Measurements from ENCODE around the gene CIDEB. TPM values are rescaled to one million over a fixed set of nuclear protein-coding genes. Genes with fewer than 3 reads are reported as not detected.

CIDEB gene, protein sequence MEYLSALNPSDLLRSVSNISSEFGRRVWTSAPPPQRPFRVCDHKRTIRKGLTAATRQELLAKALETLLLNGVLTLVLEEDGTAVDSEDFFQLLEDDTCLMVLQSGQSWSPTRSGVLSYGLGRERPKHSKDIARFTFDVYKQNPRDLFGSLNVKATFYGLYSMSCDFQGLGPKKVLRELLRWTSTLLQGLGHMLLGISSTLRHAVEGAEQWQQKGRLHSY
- total RNA-seq: 1.00 and 1.8 TPM in 2 replicates

DNA sequence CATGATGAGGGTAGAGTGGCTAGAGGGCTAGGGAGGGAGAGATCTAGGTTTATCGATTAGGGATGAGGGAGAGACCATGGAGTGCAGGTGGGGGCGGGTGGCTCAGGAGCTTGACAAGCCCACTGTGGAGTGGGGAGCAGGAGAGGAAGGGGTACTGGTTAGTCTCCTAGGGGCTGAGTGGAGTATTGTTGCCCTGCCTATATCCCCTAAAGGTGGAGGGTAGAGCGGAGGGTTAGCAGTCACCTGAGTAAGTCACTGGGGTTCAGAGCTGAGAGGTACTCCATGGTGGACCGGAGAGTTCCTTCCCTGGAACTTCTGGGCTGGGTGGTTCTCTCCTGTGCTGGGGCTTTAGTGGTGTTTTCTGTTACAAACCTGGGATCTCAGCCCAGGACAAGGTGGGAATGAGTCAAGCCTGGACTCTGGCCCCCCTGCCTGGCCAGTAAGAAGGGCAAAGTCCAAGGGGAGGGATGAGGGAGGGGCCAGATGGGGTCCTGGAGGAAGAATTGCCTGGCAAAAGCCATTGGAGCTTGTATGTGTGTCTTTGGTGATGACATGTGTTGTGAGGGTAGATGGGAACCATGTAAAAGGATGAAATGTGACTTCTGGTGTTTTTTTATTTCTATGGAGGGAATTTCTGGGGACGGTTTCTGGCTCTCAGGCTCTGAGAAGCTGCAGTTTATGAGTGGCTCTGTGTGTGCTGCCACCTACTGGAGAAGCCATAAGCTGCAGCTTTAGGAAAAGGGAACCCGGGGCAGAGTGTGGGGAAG, at the start of gene CIDEB:
Gene CIDEB, minus strand, starts transcription at position 403 of the 767 bp plus-strand sequence. Its CDS starts 119 bp downstream, at position 284.

GRCh38 chr14:24339284-24340151, 31.7 kb upstream of the CIDEB start, which contains the start of gene RIPK3:
RIPK3 (minus strand) TSS chr14:24339991; CDS start chr14:24339826, 165 bp downstream.

GRCh38 chr14:24334431-24335291, 26.9 kb upstream of the CIDEB start, which contains the start of gene ADCY4:
ADCY4 (minus strand) TSS chr14:24335071; CDS start chr14:24334652, 419 bp downstream.

DNA sequence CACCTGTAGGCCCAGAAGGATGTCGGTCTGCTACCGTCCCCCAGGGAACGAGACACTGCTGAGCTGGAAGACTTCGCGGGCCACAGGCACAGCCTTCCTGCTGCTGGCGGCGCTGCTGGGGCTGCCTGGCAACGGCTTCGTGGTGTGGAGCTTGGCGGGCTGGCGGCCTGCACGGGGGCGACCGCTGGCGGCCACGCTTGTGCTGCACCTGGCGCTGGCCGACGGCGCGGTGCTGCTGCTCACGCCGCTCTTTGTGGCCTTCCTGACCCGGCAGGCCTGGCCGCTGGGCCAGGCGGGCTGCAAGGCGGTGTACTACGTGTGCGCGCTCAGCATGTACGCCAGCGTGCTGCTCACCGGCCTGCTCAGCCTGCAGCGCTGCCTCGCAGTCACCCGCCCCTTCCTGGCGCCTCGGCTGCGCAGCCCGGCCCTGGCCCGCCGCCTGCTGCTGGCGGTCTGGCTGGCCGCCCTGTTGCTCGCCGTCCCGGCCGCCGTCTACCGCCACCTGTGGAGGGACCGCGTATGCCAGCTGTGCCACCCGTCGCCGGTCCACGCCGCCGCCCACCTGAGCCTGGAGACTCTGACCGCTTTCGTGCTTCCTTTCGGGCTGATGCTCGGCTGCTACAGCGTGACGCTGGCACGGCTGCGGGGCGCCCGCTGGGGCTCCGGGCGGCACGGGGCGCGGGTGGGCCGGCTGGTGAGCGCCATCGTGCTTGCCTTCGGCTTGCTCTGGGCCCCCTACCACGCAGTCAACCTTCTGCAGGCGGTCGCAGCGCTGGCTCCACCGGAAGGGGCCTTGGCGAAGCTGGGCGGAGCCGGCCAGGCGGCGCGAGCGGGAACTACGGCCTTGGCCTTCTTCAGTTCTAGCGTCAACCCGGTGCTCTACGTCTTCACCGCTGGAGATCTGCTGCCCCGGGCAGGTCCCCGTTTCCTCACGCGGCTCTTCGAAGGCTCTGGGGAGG, 3.1 kb upstream of the CIDEB start, which contains the start of gene LTB4R:
Gene LTB4R, plus strand, starts transcription at position 857 of the 959 bp plus-strand sequence. CDS start 4,150 bp downstream, outside the sequence.

GRCh38 chr14:24309538-24310264, 1.9 kb upstream of the CIDEB start, which contains the start of gene LTB4R2:
LTB4R2 (plus strand) TSS chr14:24310140; CDS start chr14:24310665, 525 bp downstream.

DNA sequence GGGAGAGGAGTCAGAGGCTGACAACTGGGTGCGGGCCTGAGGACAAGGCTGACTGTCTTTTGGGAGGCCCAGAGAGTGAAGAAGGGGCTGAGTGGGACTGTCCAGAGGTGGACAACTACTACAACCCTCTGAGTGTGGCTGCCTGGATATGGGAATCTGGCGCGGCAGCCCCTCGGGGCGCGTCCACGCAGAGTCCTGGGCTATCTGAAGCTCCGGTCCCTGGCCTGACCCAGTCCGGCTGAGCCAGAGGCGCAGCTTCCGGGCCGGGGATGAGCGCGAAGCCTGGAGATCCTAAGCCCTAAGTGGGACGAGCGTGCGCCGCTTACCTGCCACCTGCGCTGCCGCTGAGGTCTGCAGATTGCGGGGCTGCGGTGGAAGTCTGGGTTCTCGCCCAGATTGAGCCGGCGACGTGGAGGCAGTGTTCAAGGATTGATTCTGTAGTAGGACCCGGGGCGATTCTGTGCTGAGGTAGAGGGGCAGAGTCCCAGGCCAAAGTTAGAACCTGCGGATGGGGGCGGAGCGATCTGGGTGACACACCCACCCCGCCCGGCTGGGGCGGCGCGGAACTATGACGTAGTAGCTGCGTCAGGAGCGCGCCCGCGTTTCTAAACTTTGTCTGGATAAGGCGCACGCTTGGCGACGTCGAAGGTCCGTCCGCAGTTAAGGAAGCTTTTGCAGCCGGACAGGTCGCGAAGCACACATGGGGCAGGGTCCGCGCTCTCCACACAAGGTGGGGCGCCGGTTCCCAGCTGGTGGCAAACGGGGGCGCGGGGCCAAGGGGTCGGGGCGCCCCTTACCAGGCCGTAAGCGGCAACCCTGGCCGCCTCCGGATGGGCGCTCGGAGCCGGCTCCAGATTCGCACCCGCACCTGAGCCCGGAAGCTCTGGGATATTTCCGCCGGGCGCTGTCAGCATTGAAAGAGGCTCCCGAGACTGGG, 8.3 kb downstream of the CIDEB start, which contains the start of the genes DHRS1 and NOP9:
Gene DHRS1, minus strand, starts transcription at position 526 of the 937 bp plus-strand sequence. CDS start 674 bp downstream, outside the sequence.
Gene NOP9, plus strand, starts transcription at position 596 of the 937 bp plus-strand sequence. Its CDS starts 105 bp downstream, at position 701.

DNA sequence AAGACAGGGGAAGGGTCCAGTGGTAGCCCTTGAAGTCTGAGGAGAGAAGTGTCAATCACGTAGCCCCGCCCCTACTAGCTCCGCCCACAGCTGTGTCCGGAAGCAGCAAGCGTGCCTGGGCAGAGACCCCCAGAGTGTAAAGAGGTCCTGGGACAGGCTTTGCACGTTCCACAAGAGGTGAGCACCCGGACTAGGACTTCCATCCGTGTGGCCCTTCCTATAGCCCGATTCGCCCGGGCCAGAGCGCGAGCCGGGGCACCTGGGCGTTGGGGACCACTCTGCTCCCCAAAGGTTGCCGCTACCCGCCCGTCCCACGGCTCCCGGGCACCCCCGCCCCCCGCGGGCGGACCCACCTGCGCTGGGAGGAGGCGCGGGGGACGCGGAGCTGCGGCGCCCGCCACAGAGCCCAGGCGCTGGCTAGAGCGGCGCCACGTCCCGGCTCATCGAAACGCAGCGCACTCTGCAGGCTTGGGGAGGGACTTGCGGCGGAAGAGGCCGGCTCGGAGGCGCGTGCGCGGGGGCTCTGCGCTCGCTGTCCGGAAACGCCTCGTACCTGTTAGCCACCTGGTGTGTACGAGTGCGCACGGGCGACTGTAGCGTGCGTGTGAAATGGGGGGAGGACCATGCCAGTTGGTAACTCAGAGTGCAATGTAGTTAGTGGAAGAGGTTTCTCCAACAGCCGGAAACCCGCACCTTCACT, 36.5 kb downstream of the CIDEB start, which contains the start of gene RABGGTA:
Gene RABGGTA, minus strand, starts transcription at position 464 of the 700 bp plus-strand sequence. CDS start 482 bp downstream, outside the sequence.

DNA sequence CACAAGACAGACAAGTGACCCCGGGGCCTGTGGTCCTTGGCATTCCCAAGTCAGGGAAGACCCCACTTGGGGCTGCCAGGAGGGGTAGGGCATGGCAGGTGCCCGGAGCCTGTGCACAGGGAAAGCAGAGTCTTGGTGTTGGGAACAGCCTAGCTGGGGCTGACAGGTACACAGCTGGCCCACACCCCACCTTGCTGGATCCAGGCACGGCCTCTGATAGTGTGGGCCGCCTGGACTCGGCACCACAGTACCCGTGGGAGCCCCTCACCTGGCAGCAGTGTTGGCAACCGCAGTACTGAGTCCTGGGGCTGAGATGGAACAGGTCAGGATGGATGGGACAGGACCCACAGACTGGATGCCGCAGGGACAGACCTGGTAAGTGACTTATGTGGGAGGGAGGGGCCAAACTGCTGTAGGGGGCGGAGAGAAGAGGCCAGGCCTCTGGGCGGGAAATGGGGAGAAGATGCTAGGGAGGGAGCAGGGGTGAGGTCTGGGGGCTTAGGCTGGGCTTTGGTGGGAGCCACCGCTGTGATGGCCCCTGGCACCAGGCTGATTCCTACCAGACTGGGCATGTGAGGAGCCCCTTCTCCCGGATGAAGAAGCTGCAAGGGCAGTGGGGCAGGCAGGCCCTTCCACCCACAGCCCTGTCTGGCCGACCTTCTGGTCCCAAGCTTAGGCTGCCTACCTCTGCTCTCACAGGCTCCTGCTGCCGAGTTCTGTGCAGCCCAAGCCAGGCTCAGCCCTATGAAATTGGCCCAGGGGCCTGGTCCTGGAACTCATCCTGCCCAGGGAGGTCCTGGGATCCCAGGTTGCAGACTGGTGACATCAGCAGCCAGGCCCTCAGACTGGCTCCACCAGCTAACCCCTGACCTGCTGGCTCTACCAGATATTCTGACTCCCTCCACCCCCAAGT, 44.7 kb downstream of the CIDEB start, which contains the start of gene TGM1:
Gene TGM1, minus strand, starts transcription at position 357 of the 913 bp plus-strand sequence. CDS start 825 bp downstream, outside the sequence.

Other genes with a start within 250 kb of the CIDEB start
- not detected in 2 replicates for gene CPNE6, start 236.4 kb downstream of the CIDEB start, total RNA-seq
- 20.1 and 38.3 TPM in 2 replicates for gene PCK2, start 213.7 kb downstream of the CIDEB start, total RNA-seq
- 50.9 and 53.0 TPM in 2 replicates for gene DCAF11, start 193.2 kb downstream of the CIDEB start, total RNA-seq
- gene NRL, start 193.0 kb downstream of the CIDEB start, total RNA-seq: 0.28 and 0.46 TPM in 2 replicates
- under 0.01 TPM in 1 of 2 replicates, not detected in the other for gene FITM1, start 177.3 kb downstream of the CIDEB start, total RNA-seq
- gene PSME1, start 171.8 kb downstream of the CIDEB start, total RNA-seq: 104 and 134 TPM in 2 replicates
- 17.4 and 17.8 TPM in 2 replicates for gene EMC9, start 166.4 kb downstream of the CIDEB start, total RNA-seq
- gene PSME2, start 161.4 kb downstream of the CIDEB start, total RNA-seq: 83.8 and 104 TPM in 2 replicates
- 25.0 and 32.0 TPM in 2 replicates for gene RNF31, start 160.5 kb downstream of the CIDEB start, total RNA-seq
- gene IRF9, start 146.7 kb downstream of the CIDEB start, total RNA-seq: 65.7 and 69.2 TPM in 2 replicates
- gene REC8, start 135.9 kb downstream of the CIDEB start, total RNA-seq: 0.85 and 1.2 TPM in 2 replicates
- 27.4 and 27.8 TPM in 2 replicates for gene IPO4, start 119.2 kb downstream of the CIDEB start, total RNA-seq
- gene TM9SF1, start 112.5 kb downstream of the CIDEB start, total RNA-seq: 50.9 and 58.4 TPM in 2 replicates
- gene TSSK4, start 102.3 kb downstream of the CIDEB start, total RNA-seq: 0.14 and 0.28 TPM in 2 replicates
- gene CHMP4A, start 94.5 kb downstream of the CIDEB start, total RNA-seq: 19.7 and 20.3 TPM in 2 replicates
- gene MDP1, start 91.9 kb downstream of the CIDEB start, total RNA-seq: 16.2 and 17.7 TPM in 2 replicates
- gene NEDD8, start 75.6 kb downstream of the CIDEB start, total RNA-seq: 226 and 239 TPM in 2 replicates
- 123 and 126 TPM in 2 replicates for gene GMPR2, start 75.0 kb downstream of the CIDEB start, total RNA-seq
- 37.0 and 42.7 TPM in 2 replicates for gene TINF2, start 65.4 kb downstream of the CIDEB start, total RNA-seq
- 0.71 and 1.6 TPM in 2 replicates for gene TGM1, start 44.8 kb downstream of the CIDEB start, total RNA-seq
- gene RABGGTA, start 36.4 kb downstream of the CIDEB start, total RNA-seq: 16.6 and 20.1 TPM in 2 replicates
- gene DHRS1, start 8.2 kb downstream of the CIDEB start, total RNA-seq: 7.2 and 10.5 TPM in 2 replicates
- 14.2 and 17.1 TPM in 2 replicates for gene NOP9, start 8.1 kb downstream of the CIDEB start, total RNA-seq
- 1.6 and 2.7 TPM in 2 replicates for gene LTB4R2, start 2.2 kb upstream of the CIDEB start, total RNA-seq
- 0.71 and 1.9 TPM in 2 replicates for gene LTB4R, start 3.5 kb upstream of the CIDEB start, total RNA-seq
- 3.4 and 5.3 TPM in 2 replicates for gene ADCY4, start 27.1 kb upstream of the CIDEB start, total RNA-seq
- 2.5 and 2.8 TPM in 2 replicates for gene RIPK3, start 32.0 kb upstream of the CIDEB start, total RNA-seq
- gene NFATC4, start 60.2 kb upstream of the CIDEB start, total RNA-seq: 48.2 and 66.7 TPM in 2 replicates
- gene NYNRIN, start 91.0 kb upstream of the CIDEB start, total RNA-seq: 6.4 and 10.2 TPM in 2 replicates
- gene CBLN3, start 121.7 kb upstream of the CIDEB start, total RNA-seq: 3.3 and 3.4 TPM in 2 replicates
- gene KHNYN, start 122.0 kb upstream of the CIDEB start, total RNA-seq: 42.5 and 60.6 TPM in 2 replicates
- 9.4 and 10.3 TPM in 2 replicates for gene SDR39U1, start 134.8 kb upstream of the CIDEB start, total RNA-seq
- gene CMA1, start 200.3 kb upstream of the CIDEB start, total RNA-seq: not detected in 2 replicates